Measurements from ENCODE around the gene LAMA4. TPM values are rescaled to one million over a fixed set of nuclear protein-coding genes. Genes with fewer than 3 reads are reported as not detected.

LAMA4 gene
- total RNA-seq, 6 experiments from 2014 or later = 80.6 to 130 (median 89.8) TPM

- peaks cover 5% of the 10 kb centered on the region for H3K4me1 Mint-ChIP-seq (ENCODE audit: low read depth)
- no peak for TF ChIP-seq CTCF (IDR thresholded peaks at IDR 0.05)
- DNase-seq = no peak
- H3K9me3 Mint-ChIP-seq = no peaks in the 10 kb centered on the region
- no peak overlapping the region for H3K4me3 Mint-ChIP-seq
- H3K36me3 Mint-ChIP-seq (ENCODE audit: low read depth) = peaks cover 21% of the 10 kb centered on the region; the same call in 1 of the 2 replicates
- H3K27ac Mint-ChIP-seq = no peak overlapping the region
- peaks cover 2% of the 10 kb centered on the region; the same call in 1 of the 2 replicates for H3K27me3 Mint-ChIP-seq (ENCODE audit: insufficient read depth)
Observed at GRCh38 chr6:112122756-112123155, 131.6 kb downstream of the LAMA4 start.

- H3K9me3 Mint-ChIP-seq = no peaks in the 10 kb centered on the region
- DNase-seq = no peak
- peak overlapping the region; percentile 81 for H3K27ac Mint-ChIP-seq
- H3K36me3 Mint-ChIP-seq (ENCODE audit: low read depth) = peaks cover 41% of the 10 kb centered on the region
- TF ChIP-seq CTCF (IDR thresholded peaks at IDR 0.05) = no peak
- peaks cover 23% of the 10 kb centered on the region for H3K4me1 Mint-ChIP-seq (ENCODE audit: low read depth)
- no peak overlapping the region for H3K4me3 Mint-ChIP-seq
- no peaks in the 10 kb centered on the region; the same call in 1 of the 2 replicates for H3K27me3 Mint-ChIP-seq (ENCODE audit: insufficient read depth)
Observed at GRCh38 chr6:112118034-112118433, 136.3 kb downstream of the LAMA4 start.

- Mint-ChIP-seq H3K4me3 (0 out of 2 replicates have a peak overlapping the region, but pooled peaks have one; percentile 0), H3K27ac (peak overlapping the region; percentile 81), H3K4me1 (ENCODE audit: low read depth) (peaks cover 23% of the 10 kb centered on the region), H3K36me3 (ENCODE audit: low read depth) (peaks cover 41% of the 10 kb centered on the region), H3K27me3 (ENCODE audit: insufficient read depth) (no peaks in the 10 kb centered on the region; the same call in 1 of the 2 replicates), H3K9me3 (no peaks in the 10 kb centered on the region)
- TF ChIP-seq CTCF (IDR thresholded peaks at IDR 0.05) = no peak
- peak; percentile 33 for DNase-seq
Observed at GRCh38 chr6:112117554-112117953, 136.8 kb downstream of the LAMA4 start.

- no peaks in the 10 kb centered on the region for H3K9me3 Mint-ChIP-seq
- no peak for DNase-seq
Observed at GRCh38 chr6:112116221-112116620, 138.1 kb downstream of the LAMA4 start.

GRCh38 chr6:112114577-112115223, 139.7 kb downstream of the LAMA4 start:
- H3K27me3 Mint-ChIP-seq (ENCODE audit: insufficient read depth) = no peaks in the 10 kb centered on the region; the same call in 1 of the 2 replicates
- H3K4me3 Mint-ChIP-seq = no peak overlapping the region

More at GRCh38 chr6:112116221-112116620, 138.1 kb downstream of the LAMA4 start:
- peaks cover 36% of the 10 kb centered on the region for H3K36me3 Mint-ChIP-seq (ENCODE audit: low read depth)
- H3K4me3 Mint-ChIP-seq = no peak overlapping the region
- TF ChIP-seq CTCF (IDR thresholded peaks at IDR 0.05) = no peak
- no peak overlapping the region for H3K27ac Mint-ChIP-seq
- H3K27me3 Mint-ChIP-seq (ENCODE audit: insufficient read depth) = no peaks in the 10 kb centered on the region; the same call in 1 of the 2 replicates
- H3K4me1 Mint-ChIP-seq (ENCODE audit: low read depth) = peaks cover 23% of the 10 kb centered on the region

More at GRCh38 chr6:112114577-112115223, 139.7 kb downstream of the LAMA4 start:
- no peak for TF ChIP-seq CTCF (IDR thresholded peaks at IDR 0.05)
- Mint-ChIP-seq H3K9me3 (no peaks in the 10 kb centered on the region), H3K36me3 (ENCODE audit: low read depth) (peaks cover 29% of the 10 kb centered on the region), H3K4me1 (ENCODE audit: low read depth) (peaks cover 23% of the 10 kb centered on the region), H3K27ac (no peak overlapping the region)
- DNase-seq = no peak

Measured in HFFc6 (cell line).